SU-DHL-6 (cell line): ENCODE measurements around the gene SLC38A1.

Experiments used
- CTCF ChIP-seq: fragments of 200-600 bp; sonication (generic); IDR thresholded peaks from one replicate; pipeline ENCODE4 v1.5.1; 2017; ENCODE audit warnings: antibody characterized with exemption, mild to moderate bottlenecking, low read length, moderate library complexity; ENCODE audit not compliant: insufficient read depth, poor library complexity, severe bottlenecking
- EZH2phosphoT487 ChIP-seq: fragments of 200-600 bp; sonication (generic), shearing (Covaris generic); conservative IDR thresholded peaks from 2 replicates; pipeline ENCODE4 v1.6.1; 2018; ENCODE audit warnings: mild to moderate bottlenecking, antibody characterized with exemption, low read length, moderate library complexity, mixed read lengths

DNA sequence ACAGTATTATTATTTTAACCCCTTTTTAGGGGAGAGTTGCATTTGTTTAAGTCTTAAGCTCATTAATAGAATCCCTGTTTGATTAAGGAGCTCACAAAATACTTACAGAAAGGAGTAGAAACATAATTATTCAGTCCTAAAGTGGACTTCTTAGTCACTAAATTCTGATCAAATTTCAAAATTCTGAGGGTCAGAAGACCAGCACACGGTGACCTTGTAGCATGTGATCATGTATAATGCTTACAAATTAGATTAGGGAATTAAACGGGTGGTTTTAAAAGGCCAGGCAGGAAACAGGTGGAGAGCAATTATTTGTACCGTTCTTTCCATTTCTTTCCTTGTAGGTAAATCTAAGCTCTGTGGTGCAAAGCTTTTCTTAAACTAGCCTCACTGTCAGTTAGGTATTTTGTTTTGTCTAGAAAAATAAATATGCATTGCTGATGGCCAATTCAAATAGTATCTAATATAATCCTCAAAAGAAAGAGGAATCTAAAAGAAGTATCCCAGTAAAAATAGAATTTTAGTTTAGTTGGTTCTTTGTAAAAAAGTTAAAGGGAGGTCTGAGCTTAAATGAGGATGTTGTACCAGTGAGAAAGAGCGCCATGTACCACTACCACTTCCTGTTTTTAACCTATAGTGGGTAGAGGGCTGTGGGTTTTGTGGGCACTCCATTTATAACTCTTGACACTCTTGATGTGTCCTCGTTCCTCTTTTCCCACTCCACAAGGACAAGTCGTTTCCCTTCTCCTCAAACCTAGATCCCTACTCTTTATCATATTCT is 51.1 kb downstream of the SLC38A1 start:
- no peak for TF ChIP-seq CTCF
- TF ChIP-seq EZH2phosphoT487 = no peak
